Prostate gland (tissue), 2 donors: ENCODE data around the gene SLC25A44.

Experiments
- POLR2AphosphoS5 ChIP-seq: sonication (generic); formaldehyde crosslinking; IDR thresholded peaks from one replicate; pipeline ENCODE4 v1.6.1; 2017; ENCODE audit warnings: antibody characterized with exemption
- TF ChIP-seq, protein P1 (sequence below), 4 experiments: fragments of 200-600 bp in 2 of 4; fragments of 450-650 bp in 2 of 4; sonication (generic) in 2 of 4; IDR thresholded peaks; 1 replicate in 3 of 4; 2 replicates in 1 of 4; pipeline ENCODE4 v1.5.1; 2016 to 2019; ENCODE audit warnings: antibody characterized with exemption in 4 of 4, mild to moderate bottlenecking in 2 of 4, moderate library complexity in 2 of 4

DNA sequence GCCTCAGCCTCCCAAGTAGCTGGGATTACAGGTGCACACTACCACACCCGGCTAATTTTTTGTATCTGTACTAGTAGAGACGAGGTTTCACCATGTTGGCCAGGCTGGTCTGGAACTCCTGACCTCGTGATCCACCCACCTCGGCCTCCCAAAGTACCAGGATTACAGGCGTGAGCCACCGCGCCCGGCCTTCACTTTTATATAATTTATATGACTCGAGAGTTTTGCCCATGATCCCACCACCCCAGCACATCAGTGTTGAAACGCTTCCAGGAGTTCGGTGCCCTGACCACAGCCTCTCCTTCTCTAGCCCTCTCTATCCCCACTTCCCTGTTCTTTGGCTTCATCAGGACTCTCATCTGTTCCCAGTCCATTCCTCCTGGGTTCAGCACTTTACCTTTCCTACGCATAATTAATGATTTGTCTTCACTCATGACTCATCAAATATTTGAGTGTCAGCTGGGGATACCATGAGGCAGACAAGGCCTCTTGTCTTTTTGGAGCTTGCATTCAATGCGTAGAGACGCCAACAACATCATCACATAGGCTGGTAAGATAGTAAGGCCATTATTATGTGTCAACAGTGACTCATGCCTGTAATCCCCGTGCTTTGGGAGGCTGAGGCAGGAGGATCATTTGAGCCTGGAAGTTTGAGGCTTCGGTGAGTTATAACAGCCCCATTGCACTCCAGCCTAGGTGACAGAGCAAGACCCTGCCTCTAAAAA, 20.3 kb downstream of the SLC25A44 start:
- TF ChIP-seq, protein P1, sequence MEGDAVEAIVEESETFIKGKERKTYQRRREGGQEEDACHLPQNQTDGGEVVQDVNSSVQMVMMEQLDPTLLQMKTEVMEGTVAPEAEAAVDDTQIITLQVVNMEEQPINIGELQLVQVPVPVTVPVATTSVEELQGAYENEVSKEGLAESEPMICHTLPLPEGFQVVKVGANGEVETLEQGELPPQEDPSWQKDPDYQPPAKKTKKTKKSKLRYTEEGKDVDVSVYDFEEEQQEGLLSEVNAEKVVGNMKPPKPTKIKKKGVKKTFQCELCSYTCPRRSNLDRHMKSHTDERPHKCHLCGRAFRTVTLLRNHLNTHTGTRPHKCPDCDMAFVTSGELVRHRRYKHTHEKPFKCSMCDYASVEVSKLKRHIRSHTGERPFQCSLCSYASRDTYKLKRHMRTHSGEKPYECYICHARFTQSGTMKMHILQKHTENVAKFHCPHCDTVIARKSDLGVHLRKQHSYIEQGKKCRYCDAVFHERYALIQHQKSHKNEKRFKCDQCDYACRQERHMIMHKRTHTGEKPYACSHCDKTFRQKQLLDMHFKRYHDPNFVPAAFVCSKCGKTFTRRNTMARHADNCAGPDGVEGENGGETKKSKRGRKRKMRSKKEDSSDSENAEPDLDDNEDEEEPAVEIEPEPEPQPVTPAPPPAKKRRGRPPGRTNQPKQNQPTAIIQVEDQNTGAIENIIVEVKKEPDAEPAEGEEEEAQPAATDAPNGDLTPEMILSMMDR (IDR thresholded peaks at IDR 0.05), result no peak
- no peak for TF ChIP-seq POLR2AphosphoS5
